Measurements from ENCODE around the gene TPBGL. TPM values are rescaled to one million over a fixed set of nuclear protein-coding genes. Genes with fewer than 3 reads are reported as not detected.
A peak's percentile ranks its signal among the peaks of the same experiment; 100 is the strongest.

Gene TPBGL
- total and polyA plus RNA-seq, 2 donors = 0.38 TPM; not detected in 1

- Histone ChIP-seq H3K4me1 (ENCODE audit: insufficient read depth) (no peaks in the 10 kb centered on the region), H3K27ac (ENCODE audit: low read depth) (no peak overlapping the region), H3K36me3 (ENCODE audit: insufficient read depth) (no peaks in the 10 kb centered on the region), H3K4me3 (ENCODE audit: low read depth, low read length) (no peak overlapping the region)
- no peak for DNase-seq (ENCODE audit: extremely low spot score)
- 85% methylated on average over 6 of the region's 6 CpGs for WGBS
Measured at GRCh38 chr11:75276686-75277085, 36.1 kb downstream of the TPBGL start.

- Histone ChIP-seq H3K36me3 (ENCODE audit: insufficient read depth) (no peaks in the 10 kb centered on the region), H3K4me1 (ENCODE audit: insufficient read depth) (no peaks in the 10 kb centered on the region), H3K4me3 (ENCODE audit: low read depth, low read length) (no peak overlapping the region), H3K27ac (ENCODE audit: low read depth) (no peak overlapping the region)
- no peak for DNase-seq (ENCODE audit: extremely low spot score)
- WGBS = 94% methylated on average over 11 of the region's 11 CpGs
Measured at GRCh38 chr11:75277211-75277805, 36.7 kb downstream of the TPBGL start.

DNA sequence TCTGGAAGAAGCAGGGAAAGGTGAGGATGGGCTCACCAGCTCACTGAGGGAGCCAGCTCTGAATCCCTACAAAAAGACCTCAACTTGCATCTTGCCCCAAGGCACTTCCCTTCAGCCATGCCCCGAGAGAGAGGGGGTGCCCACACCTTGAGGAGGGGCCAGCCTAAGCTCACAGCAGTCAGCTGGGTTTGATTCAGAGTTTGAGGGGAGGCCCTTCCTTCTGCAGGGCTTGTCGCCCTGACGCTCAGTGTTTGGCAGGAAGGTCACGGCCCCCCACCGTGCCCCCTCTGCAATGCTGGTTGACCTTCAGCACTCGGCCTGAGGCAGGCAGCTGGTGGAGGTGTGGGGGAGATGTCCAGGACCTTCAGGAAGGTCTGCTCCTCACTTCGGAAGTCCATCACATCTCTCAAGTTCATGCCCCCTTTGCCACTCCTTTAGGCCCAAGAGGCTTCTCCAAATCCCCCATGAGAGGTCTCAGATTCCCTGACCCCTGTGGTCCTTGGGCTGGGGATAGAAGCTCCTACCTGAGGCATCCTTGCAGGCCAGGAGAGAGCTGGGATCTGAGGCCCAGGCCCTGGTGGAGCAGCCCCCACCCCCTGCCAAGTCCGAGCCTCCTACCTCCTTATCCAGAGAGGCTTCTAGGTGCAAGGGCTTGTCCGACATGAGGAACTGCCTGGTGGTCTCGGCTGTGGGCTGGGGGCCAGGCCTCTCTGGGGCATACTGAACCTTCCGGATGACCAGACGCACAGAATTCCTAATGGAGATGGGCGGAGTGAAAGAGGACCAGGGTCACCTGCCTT, 37.6 kb downstream of the TPBGL start:
- no peak overlapping the region for H3K4me3 ChIP-seq (ENCODE audit: low read depth, low read length)
- DNase-seq (ENCODE audit: extremely low spot score) = no peak
- no peaks in the 10 kb centered on the region for H3K36me3 ChIP-seq (ENCODE audit: insufficient read depth)
- no peak overlapping the region for H3K27ac ChIP-seq (ENCODE audit: low read depth)
- WGBS = 85% methylated on average over 13 of the region's 13 CpGs
- H3K4me1 ChIP-seq (ENCODE audit: insufficient read depth) = no peaks in the 10 kb centered on the region

GRCh38 chr11:75279273-75279672, 38.7 kb downstream of the TPBGL start:
- DNase-seq (ENCODE audit: extremely low spot score) = no peak
- Histone ChIP-seq H3K27ac (ENCODE audit: low read depth) (no peak overlapping the region), H3K4me1 (ENCODE audit: insufficient read depth) (no peaks in the 10 kb centered on the region), H3K4me3 (ENCODE audit: low read depth, low read length) (no peak overlapping the region), H3K36me3 (ENCODE audit: insufficient read depth) (no peaks in the 10 kb centered on the region)
- WGBS = 56% methylated on average over 5 of the region's 5 CpGs

- DNase-seq (ENCODE audit: extremely low spot score) = peak; percentile 21
- Histone ChIP-seq H3K36me3 (ENCODE audit: insufficient read depth) (no peaks in the 10 kb centered on the region), H3K27ac (ENCODE audit: low read depth) (no peak overlapping the region), H3K4me1 (ENCODE audit: insufficient read depth) (no peaks in the 10 kb centered on the region), H3K4me3 (ENCODE audit: low read depth, low read length) (no peak overlapping the region)
- WGBS = 18% methylated on average over 9 of the region's 9 CpGs
Measured at GRCh38 chr11:75280227-75280701, 39.7 kb downstream of the TPBGL start.

DNA sequence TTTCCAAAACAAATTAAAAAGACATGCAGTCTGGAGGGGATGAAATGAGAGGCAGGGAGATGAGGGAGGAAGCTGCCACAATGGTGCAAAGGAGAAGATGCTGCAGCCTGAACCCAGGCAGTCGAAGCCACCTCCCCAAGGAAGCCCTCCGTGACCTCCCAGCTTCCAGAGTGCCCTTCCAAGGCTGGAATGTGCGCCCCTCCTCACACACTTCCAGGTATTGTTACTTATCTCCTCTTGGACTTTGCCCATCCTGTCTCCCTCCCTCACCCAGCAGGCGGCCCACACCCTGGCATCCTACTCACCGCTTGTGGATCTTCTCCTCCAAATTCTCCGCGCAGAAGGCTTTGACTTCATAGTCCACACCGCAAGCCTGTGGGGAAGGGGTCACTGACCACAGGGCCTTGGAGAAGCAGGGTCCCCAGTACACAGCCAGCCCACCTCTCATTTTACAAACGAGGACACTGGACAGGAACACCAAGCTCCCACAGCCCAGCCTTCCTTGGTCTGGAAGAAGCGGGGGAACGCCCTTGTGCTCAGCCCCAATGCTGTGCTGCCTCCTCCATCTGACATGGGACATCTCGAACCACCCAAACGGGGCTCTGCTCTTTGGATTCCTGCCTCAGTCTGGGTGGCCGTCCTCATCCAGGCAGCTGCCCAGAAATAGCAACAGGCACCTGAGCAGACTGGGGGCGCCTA, 40.3 kb downstream of the TPBGL start:
- H3K36me3 ChIP-seq (ENCODE audit: insufficient read depth) = no peaks in the 10 kb centered on the region
- H3K27ac ChIP-seq (ENCODE audit: low read depth) = no peak overlapping the region
- WGBS = 86% methylated on average over 15 of the region's 15 CpGs
- H3K4me3 ChIP-seq (ENCODE audit: low read depth, low read length) = no peak overlapping the region
- no peaks in the 10 kb centered on the region for H3K4me1 ChIP-seq (ENCODE audit: insufficient read depth)
- DNase-seq (ENCODE audit: extremely low spot score) = no peak

DNA sequence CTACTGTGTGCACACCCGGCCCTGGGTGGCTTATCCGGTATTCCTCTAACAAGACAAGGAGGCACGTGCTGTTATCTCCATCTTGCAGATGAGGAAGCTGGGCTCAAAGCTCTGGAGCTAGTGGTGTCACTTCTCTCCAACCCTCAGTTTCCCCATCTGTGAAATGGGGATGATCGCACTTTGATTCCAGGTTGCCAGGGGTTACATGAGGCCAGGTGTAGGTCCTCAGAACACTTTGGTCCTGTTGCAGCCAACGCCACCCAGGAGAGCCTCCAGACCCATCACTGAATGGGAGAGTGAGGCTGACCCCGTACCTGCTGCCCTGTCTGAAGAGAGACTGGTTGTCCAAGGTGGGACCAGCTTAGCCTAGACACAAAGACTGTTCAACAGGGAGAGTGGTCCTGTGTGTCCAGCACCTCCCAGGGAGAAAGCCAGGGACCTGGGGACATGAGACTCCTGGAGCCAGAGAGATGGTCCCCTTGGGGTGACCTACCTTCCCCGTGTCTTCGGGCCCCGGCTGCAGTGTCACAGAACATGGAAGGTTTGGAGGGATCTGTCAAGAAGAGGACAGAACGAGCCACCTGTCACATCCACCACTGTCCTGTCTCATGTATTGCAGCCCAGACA, 41.0 kb downstream of the TPBGL start:
- Histone ChIP-seq H3K4me1 (ENCODE audit: insufficient read depth) (no peaks in the 10 kb centered on the region), H3K36me3 (ENCODE audit: insufficient read depth) (no peaks in the 10 kb centered on the region), H3K4me3 (ENCODE audit: low read depth, low read length) (no peak overlapping the region), H3K27ac (ENCODE audit: low read depth) (no peak overlapping the region)
- 93% methylated on average over 10 of the region's 10 CpGs for WGBS
- no peak for DNase-seq (ENCODE audit: extremely low spot score)

DNA sequence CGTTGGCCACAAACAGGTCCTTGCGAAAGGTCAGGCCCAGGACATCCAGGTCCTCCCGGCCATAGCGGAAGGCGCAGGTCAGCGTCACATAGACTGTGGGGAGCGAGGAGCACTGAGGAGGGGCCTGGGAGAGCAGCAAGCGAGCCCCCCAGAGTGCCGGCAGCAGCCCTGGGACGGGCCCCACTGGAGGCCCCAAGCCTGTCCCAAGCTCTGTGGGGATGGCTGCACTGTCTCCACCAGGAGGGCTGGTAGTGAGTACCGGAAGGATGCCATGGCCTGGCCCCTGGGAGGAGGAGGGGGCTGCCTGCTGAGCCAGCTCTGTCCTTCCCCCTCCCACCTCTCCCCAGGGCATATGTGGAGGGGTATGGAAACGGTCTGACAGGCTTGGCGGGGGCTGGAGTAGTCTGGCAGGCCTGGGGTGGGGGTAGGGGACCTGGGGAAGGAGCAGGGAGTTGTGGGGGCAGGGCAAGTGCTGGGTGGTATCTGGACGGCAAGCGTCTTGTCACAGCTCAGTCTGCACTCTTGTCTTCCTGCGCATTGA, 42.9 kb downstream of the TPBGL start:
- WGBS = 83% methylated on average over 16 of the region's 16 CpGs
- no peak overlapping the region for H3K4me3 ChIP-seq (ENCODE audit: low read depth, low read length)
- no peak for DNase-seq (ENCODE audit: extremely low spot score)
- no peaks in the 10 kb centered on the region for H3K4me1 ChIP-seq (ENCODE audit: insufficient read depth)
- no peaks in the 10 kb centered on the region for H3K36me3 ChIP-seq (ENCODE audit: insufficient read depth)
- H3K27ac ChIP-seq (ENCODE audit: low read depth) = no peak overlapping the region

- 98% methylated on average over 5 of the region's 5 CpGs for WGBS
- Histone ChIP-seq H3K4me3 (ENCODE audit: low read depth, low read length) (no peak overlapping the region), H3K36me3 (ENCODE audit: insufficient read depth) (no peaks in the 10 kb centered on the region), H3K4me1 (ENCODE audit: insufficient read depth) (no peaks in the 10 kb centered on the region), H3K27ac (ENCODE audit: low read depth) (no peak overlapping the region)
- DNase-seq (ENCODE audit: extremely low spot score) = no peak
Measured at GRCh38 chr11:75285776-75286360, 45.3 kb downstream of the TPBGL start.

GRCh38 chr11:75286826-75287465, 46.4 kb downstream of the TPBGL start:
- no peak overlapping the region for H3K27ac ChIP-seq (ENCODE audit: low read depth)
- H3K4me3 ChIP-seq (ENCODE audit: low read depth, low read length) = no peak overlapping the region
- 81% methylated on average over 14 of the region's 14 CpGs for WGBS
- DNase-seq (ENCODE audit: extremely low spot score) = no peak
- no peaks in the 10 kb centered on the region for H3K4me1 ChIP-seq (ENCODE audit: insufficient read depth)
- H3K36me3 ChIP-seq (ENCODE audit: insufficient read depth) = no peaks in the 10 kb centered on the region

GRCh38 chr11:75287579-75287978, 47.0 kb downstream of the TPBGL start:
- 94% methylated on average over 17 of the region's 17 CpGs for WGBS
- Histone ChIP-seq H3K36me3 (ENCODE audit: insufficient read depth) (no peaks in the 10 kb centered on the region), H3K4me1 (ENCODE audit: insufficient read depth) (no peaks in the 10 kb centered on the region), H3K4me3 (ENCODE audit: low read depth, low read length) (no peak overlapping the region), H3K27ac (ENCODE audit: low read depth) (no peak overlapping the region)
- no peak for DNase-seq (ENCODE audit: extremely low spot score)

DNA sequence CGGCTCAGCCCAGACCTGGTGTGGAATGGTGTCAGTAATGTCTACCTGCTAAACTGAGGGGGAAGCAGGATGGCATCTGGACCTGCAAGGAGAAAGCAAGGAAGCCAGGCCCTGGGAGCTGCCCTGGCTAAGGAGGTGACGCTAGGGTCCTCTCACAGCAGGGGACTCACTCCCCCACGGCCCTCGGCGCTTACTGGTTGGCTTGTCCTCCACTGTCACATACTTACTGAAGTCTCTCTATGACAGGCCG, 48.9 kb downstream of the TPBGL start:
- DNase-seq (ENCODE audit: extremely low spot score) = no peak

GRCh38 chr11:75289919-75290318, 49.3 kb downstream of the TPBGL start:
- H3K4me3 ChIP-seq (ENCODE audit: low read depth, low read length) = no peak overlapping the region
- no peak overlapping the region for H3K27ac ChIP-seq (ENCODE audit: low read depth)
- WGBS = 93% methylated on average over 12 of the region's 12 CpGs
- H3K4me1 ChIP-seq (ENCODE audit: insufficient read depth) = no peaks in the 10 kb centered on the region
- H3K36me3 ChIP-seq (ENCODE audit: insufficient read depth) = no peaks in the 10 kb centered on the region
- DNase-seq (ENCODE audit: extremely low spot score) = no peak

More for the DNA sequence above, 48.9 kb downstream of the TPBGL start:
- H3K27ac ChIP-seq (ENCODE audit: low read depth) = no peak overlapping the region
- WGBS = 84% methylated on average over 6 of the region's 6 CpGs
- no peaks in the 10 kb centered on the region for H3K36me3 ChIP-seq (ENCODE audit: insufficient read depth)
- H3K4me1 ChIP-seq (ENCODE audit: insufficient read depth) = no peaks in the 10 kb centered on the region
- no peak overlapping the region for H3K4me3 ChIP-seq (ENCODE audit: low read depth, low read length)

Data from urinary bladder (tissue), 4 donors.